GM19467 (cell line): ENCODE data around the gene IRAK1.

Source experiments
- ATAC-seq: cut with Tn5 transposase; IDR thresholded peaks from one replicate; pipeline ENCODE4 v1.9.1; 2021; ENCODE audit warnings: mild to moderate bottlenecking, moderate library complexity; ENCODE audit not compliant: unreplicated experiment

Gene IRAK1

GRCh38 chrX:154022108-154022507 is 2.4 kb upstream of the IRAK1 start:
- no peak for ATAC-seq

GRCh38 chrX:154021131-154021611 is 1.5 kb upstream of the IRAK1 start:
- ATAC-seq: no peak

GRCh38 chrX:154020536-154021115 is 924 bp upstream of the IRAK1 start:
- ATAC-seq: no peak

GRCh38 chrX:154019061-154019621 is 561 bp downstream of the IRAK1 start:
- ATAC-seq: no peak

GRCh38 chrX:154018518-154019060 is 1.1 kb downstream of the IRAK1 start:
- no peak for ATAC-seq

GRCh38 chrX:154017766-154018517 is 1.8 kb downstream of the IRAK1 start:
- ATAC-seq: no peak

- no peak for ATAC-seq
These were observed 3.2 kb downstream of the IRAK1 start for GRCh38 chrX:154016366-154017076.

- ATAC-seq: no peak
These were observed 4.0 kb downstream of the IRAK1 start for GRCh38 chrX:154015581-154016264.

- no peak for ATAC-seq
These were observed 5.0 kb downstream of the IRAK1 start for GRCh38 chrX:154014429-154015380.

- no peak for ATAC-seq
These were observed 5.9 kb downstream of the IRAK1 start for GRCh38 chrX:154013614-154014360.

GRCh38 chrX:154013001-154013421 is 6.7 kb downstream of the IRAK1 start:
- no peak for ATAC-seq

- ATAC-seq: no peak
These were observed 7.2 kb downstream of the IRAK1 start for GRCh38 chrX:154012336-154012991.

GRCh38 chrX:154011376-154012335 is 8.0 kb downstream of the IRAK1 start:
- no peak for ATAC-seq

GRCh38 chrX:154010330-154011087 is 9.2 kb downstream of the IRAK1 start:
- no peak for ATAC-seq

- no peak for ATAC-seq
These were observed 11.2 kb downstream of the IRAK1 start for GRCh38 chrX:154008521-154008920.

GRCh38 chrX:154006947-154007346 is 12.8 kb downstream of the IRAK1 start:
- ATAC-seq: no peak
